Gastroesophageal sphincter (tissue), 3 donors: ENCODE data around the gene TP53AIP1.

Experiments used
- CTCF ChIP-seq, 4 experiments: fragments of 200-600 bp in 2 of 4; fragments of 450-650 bp in 2 of 4; sonication (generic) in 1 of 4; IDR thresholded peaks; one replicate each; pipeline ENCODE4 v1.5.1; 2017 to 2019; ENCODE audit warnings: antibody characterized with exemption in 4 of 4, mild to moderate bottlenecking in 2 of 4, moderate library complexity in 2 of 4
- EP300 ChIP-seq: sonication (generic); formaldehyde crosslinking; IDR thresholded peaks from one replicate; pipeline ENCODE4 v1.6.1; 2017; ENCODE audit warnings: antibody characterized with exemption, mild to moderate bottlenecking
- POLR2A ChIP-seq, 2 donors: fragments of 450-650 bp; IDR thresholded peaks; one replicate each; pipeline ENCODE4 v1.6.1; 2017; ENCODE audit warnings: antibody characterized with exemption in 2 of 2, mild to moderate bottlenecking in 2 of 2, moderate library complexity in 1 of 2
- POLR2AphosphoS5 ChIP-seq: sonication (generic); formaldehyde crosslinking; IDR thresholded peaks from one replicate; pipeline ENCODE4 v1.6.1; 2017; ENCODE audit warnings: antibody characterized with exemption

GRCh38 chr11:128941110-128941509 lies 1.6 kb downstream of the TP53AIP1 start:
- TF ChIP-seq POLR2A (IDR thresholded peaks at IDR 0.05) (no peak), CTCF (IDR thresholded peaks at IDR 0.05) (no peak), POLR2AphosphoS5 (no peak), EP300 (no peak)
